Endometrium (tissue), 2 donors: ENCODE results near the gene ASIC4.

Experiments
- FAIRE-seq: peaks from 2 replicates; lab custom pipeline; 2012; peaks lifted over from hg19 to GRCh38; lab: Jason Lieb, UNC
- donor health status: control.
- donor health status: control.

The ASIC4 gene

GRCh38 chr2:219552382-219553167, 38.3 kb downstream of the ASIC4 start:
- FAIRE-seq: no peak

- FAIRE-seq: no peak
Observed at GRCh38 chr2:219553168-219553417, 38.8 kb downstream of the ASIC4 start.

GRCh38 chr2:219553463-219553963, 39.2 kb downstream of the ASIC4 start:
- no peak for FAIRE-seq

GRCh38 chr2:219554350-219554749, 40.1 kb downstream of the ASIC4 start:
- FAIRE-seq: no peak

GRCh38 chr2:219555956-219556355, 41.7 kb downstream of the ASIC4 start:
- no peak for FAIRE-seq

GRCh38 chr2:219556413-219556812, 42.1 kb downstream of the ASIC4 start:
- FAIRE-seq: no peak

- no peak for FAIRE-seq
Observed at GRCh38 chr2:219557320-219557719, 43.0 kb downstream of the ASIC4 start.

- no peak for FAIRE-seq
Observed at GRCh38 chr2:219557791-219558785, 43.8 kb downstream of the ASIC4 start.

GRCh38 chr2:219559156-219559915, 45.1 kb downstream of the ASIC4 start:
- FAIRE-seq: no peak

- no peak for FAIRE-seq
Observed at GRCh38 chr2:219560037-219560892, 46.0 kb downstream of the ASIC4 start.

- no peak for FAIRE-seq
Observed at GRCh38 chr2:219560893-219561178, 46.6 kb downstream of the ASIC4 start.

- FAIRE-seq: no peak
Observed at GRCh38 chr2:219561179-219562048, 47.1 kb downstream of the ASIC4 start.

GRCh38 chr2:219562049-219563020, 48.1 kb downstream of the ASIC4 start:
- FAIRE-seq: no peak

GRCh38 chr2:219563271-219563928, 49.1 kb downstream of the ASIC4 start:
- no peak for FAIRE-seq

- no peak for FAIRE-seq
Observed at GRCh38 chr2:219565130-219566080, 51.1 kb downstream of the ASIC4 start.

GRCh38 chr2:219566640-219567039, 52.4 kb downstream of the ASIC4 start:
- FAIRE-seq: no peak

GRCh38 chr2:219567131-219567530, 52.8 kb downstream of the ASIC4 start:
- FAIRE-seq: no peak
